K562 (cell line): ENCODE data around the gene NMNAT1. TPM values are rescaled to one million over a fixed set of nuclear protein-coding genes. Genes with fewer than 3 reads are reported as not detected.

Experiments used
- ATAC-seq: fragments of 200-7000 bp; cut with Tn5 transposase; 3 replicates; pipeline ENCODE4 v1.9.1; 2020; ENCODE audit warnings: moderate library complexity
- BruUV-seq: library from RNA; stranded (reverse); fragments of 400-500 nt; replicated peaks from 2 replicates; lab custom pipeline; 2021; lab: Mats Ljungman, UMichigan
- CTCF ChIA-PET: fragments of 300-600 bp; formaldehyde crosslinking; extraction: SDS; loops from one replicate; lab custom pipeline; 2021; ENCODE audit warnings: low intra/inter-chr PET ratio; lab: Yijun Ruan, JAX
- POLR2A ChIA-PET: fragments of 300-600, 350-650 bp; sonication (Branson Sonifier 250); formaldehyde crosslinking; extraction: SDS; loops from one replicate; lab custom pipeline; 2021; ENCODE audit warnings: antibody characterized with exemption, inconsistent platforms; lab: Yijun Ruan, JAX
- DNase-seq, 4 experiments: peaks; one replicate each; pipeline versions ENCODE4 v3.0.0 to v3.0.0-alpha.2; 2011 to 2018; ENCODE audit warnings: low spot score in 3 of 4, mixed read lengths in 3 of 4; ENCODE audit errors: extremely low read depth in 1 of 4
- FAIRE-seq: peaks from 2 replicates; lab custom pipeline; 2011; peaks lifted over from hg19 to GRCh38; lab: Jason Lieb, UNC
- H2AFZ ChIP-seq: 2 replicates; pipeline ENCODE4 v1.6.0; 2011; ENCODE audit warnings: low read depth, low read length, control low read depth, inconsistent platforms
- H3K27ac ChIP-seq: fragments of 200-600 bp; 3 replicates; pipeline ENCODE4 v1.8.0; 2011; ENCODE audit warnings: low read depth, mild to moderate bottlenecking, control low read depth, inconsistent platforms, low read length, moderate library complexity, mixed read lengths; ENCODE audit errors: extremely low read depth
- H3K27me3 ChIP-seq, 2 experiments: fragments of 300-600 bp in 1 of 2; 2 replicates in 1 of 2; 3 replicates in 1 of 2; pipeline versions ENCODE4 v1.6.0 to v1.8.0; 2011; ENCODE audit warnings: inconsistent platforms in 2 of 2, low read length in 2 of 2, mild to moderate bottlenecking in 1 of 2, mixed read lengths in 1 of 2, moderate library complexity in 1 of 2; ENCODE audit not compliant: control insufficient read depth in 2 of 2, insufficient read depth in 2 of 2
- H3K36me3 ChIP-seq: fragments of 300-600 bp; 3 replicates; pipeline ENCODE4 v1.8.0; 2011; ENCODE audit warnings: mild to moderate bottlenecking, low read length, inconsistent platforms; ENCODE audit not compliant: control insufficient read depth, insufficient read depth
- H3K4me1 ChIP-seq, 2 experiments: fragments of 200-600 bp in 1 of 2; replicated peaks in 1 of 2; 2 replicates in 1 of 2; 3 replicates in 1 of 2; pipeline versions ENCODE4 v1.5.1 to v1.8.0; 2011; ENCODE audit warnings: inconsistent platforms in 2 of 2, low read length in 2 of 2, mild to moderate bottlenecking in 1 of 2, mixed read lengths in 1 of 2, moderate library complexity in 1 of 2; ENCODE audit not compliant: control insufficient read depth in 2 of 2, insufficient read depth in 2 of 2
- H3K4me2 ChIP-seq: 2 replicates; pipeline ENCODE4 v1.6.1; 2011; ENCODE audit warnings: low read length, control low read depth, inconsistent platforms, mixed read lengths; ENCODE audit not compliant: insufficient read depth
- H3K4me3 ChIP-seq: fragments of 200-600 bp; sonication (generic), shearing (Covaris generic); 2 replicates; pipeline ENCODE4 v1.5.1; 2016; ENCODE audit warnings: control low read depth, inconsistent platforms
- H3K79me2 ChIP-seq: fragments of 200-600 bp; 3 replicates; pipeline ENCODE4 v1.8.0; 2011; ENCODE audit warnings: low read length, inconsistent platforms; ENCODE audit not compliant: control insufficient read depth, insufficient read depth
- H3K9ac ChIP-seq, 2 experiments: 2 replicates each; pipeline versions ENCODE4 v1.6.0 to v1.6.1; 2011; ENCODE audit warnings: low read depth in 2 of 2, low read length in 2 of 2, control low read depth in 1 of 2, inconsistent platforms in 1 of 2, mild to moderate bottlenecking in 1 of 2, mixed read lengths in 1 of 2; ENCODE audit not compliant: insufficient read depth in 1 of 2
- H3K9me1 ChIP-seq: one replicate; pipeline ENCODE4 v1.6.0; 2011; ENCODE audit warnings: inconsistent platforms, mild to moderate bottlenecking, low read length, moderate library complexity; ENCODE audit not compliant: control insufficient read depth, insufficient read depth
- H3K9me3 ChIP-seq: replicated peaks from 2 replicates; pipeline ENCODE4 v1.5.1; 2011; ENCODE audit warnings: low read depth, low read length, inconsistent platforms; ENCODE audit not compliant: control insufficient read depth, insufficient read depth
- H4K20me1 ChIP-seq: replicated peaks from 2 replicates; pipeline ENCODE4 v1.6.1; 2011; ENCODE audit warnings: low read length, inconsistent platforms, mixed read lengths; ENCODE audit not compliant: control insufficient read depth, insufficient read depth
- CEBPG ChIP-seq, 3 experiments: fragments of 200-800 bp in 1 of 3; sonication (Bioruptor generic) in 1 of 3; sonication (generic) in 1 of 3; formaldehyde crosslinking in 1 of 3; IDR thresholded peaks in 2 of 3; conservative IDR thresholded peaks in 1 of 3; 2 replicates each; pipeline versions ENCODE4 v1.6.1 to v1.8.0; 2016 to 2022; ENCODE audit warnings: missing compliant biosample characterization in 2 of 3, missing genetic modification characterization in 2 of 3, mild to moderate bottlenecking in 1 of 3, missing genetic modification reagents in 1 of 3
- RERE ChIP-seq: sonication (generic); formaldehyde crosslinking; IDR thresholded peaks from 2 replicates; pipeline ENCODE4 v1.8.0; 2023; ENCODE audit warnings: missing genetic modification reagents, mild to moderate bottlenecking, borderline replicate concordance
- ZNF121 ChIP-seq: sonication (generic); formaldehyde crosslinking; conservative IDR thresholded peaks from 2 replicates; pipeline ENCODE4 v1.8.0; 2022; ENCODE audit warnings: missing genetic modification reagents
- ZSCAN32 ChIP-seq: fragments of 450-650 bp; formaldehyde crosslinking; IDR thresholded peaks from 2 replicates; pipeline ENCODE4 v1.4.0; 2020; ENCODE audit warnings: mild to moderate bottlenecking, moderate library complexity
- WGBS: fragments of 100-300 bp; shearing (Covaris generic); methylation state at CpG from one replicate; pipeline ENCODE4 v1.1.6; 2016; ENCODE audit warnings: low coverage, mixed read lengths; ENCODE audit not compliant: insufficient coverage; ENCODE audit errors: missing lambda C conversion rate; 5-methylcytosine and 5-hydroxymethylcytosine counted together
- in situ Hi-C: fragments of 300-500 bp; cut with MboI; formaldehyde crosslinking; loops from 4 replicates; pipeline ENCODE4 v1.15.0; 2018; ENCODE audit warnings: inconsistent platforms, mixed read lengths
- intact Hi-C: fragments of 100-400 bp; cut with micrococcal nuclease; formaldehyde crosslinking; loops from 2 replicates; pipeline ENCODE4 v1.14.2; 2022
- polyA plus RNA-seq, 8 experiments: library from polyadenylated mRNA; depleted of rRNA in 4 of 8; stranded (reverse) in 5 of 8; unstranded in 3 of 8; fragments of >200 nt; fragmentation: Nextera tagmentation in 2 of 8; fragmentation: Illumina TruSeq in 1 of 8; extraction: Ambion mirVana in 2 of 8; extraction: Trizol in 1 of 8; gene quantifications; 2 replicates each; pipeline versions ENCODE4 v1.2.1 to v1.2.3, GENCODE V29; 2011 to 2014; ENCODE audit warnings: inconsistent platforms in 1 of 8, missing spikeins in 1 of 8
- total RNA-seq, 7 experiments: library from RNA; depleted of rRNA in 6 of 7; stranded (reverse); fragments of >200 nt in 6 of 7; fragmentation: Illumina TruSeq in 2 of 7; extraction: Trizol in 2 of 7; gene quantifications; 2 replicates each; pipeline versions ENCODE4 v1.2.1 to v1.2.3, GENCODE V29; 2011 to 2021; ENCODE audit warnings: low replicate concordance in 1 of 7
- TF ChIP-seq, protein P1 (sequence below): fragments of 250-450 bp; sonication (Bioruptor Pico); IDR thresholded peaks from 2 replicates; pipeline ENCODE4 v1.4.0; 2020; ENCODE audit warnings: mild to moderate bottlenecking, moderate library complexity, borderline replicate concordance
- TF ChIP-seq, protein P2 (sequence below): sonication (generic); formaldehyde crosslinking; IDR thresholded peaks from 2 replicates; pipeline ENCODE4 v1.8.0; 2022; ENCODE audit warnings: mild to moderate bottlenecking, missing genetic modification reagents, borderline replicate concordance

NMNAT1 gene
- total and polyA plus RNA-seq, 9 of the 15 experiments (the other 6 are each of a cell fraction or from before 2014, with no cell fraction given): 5.1 to 14.6 (median 12.1) TPM

DNA sequence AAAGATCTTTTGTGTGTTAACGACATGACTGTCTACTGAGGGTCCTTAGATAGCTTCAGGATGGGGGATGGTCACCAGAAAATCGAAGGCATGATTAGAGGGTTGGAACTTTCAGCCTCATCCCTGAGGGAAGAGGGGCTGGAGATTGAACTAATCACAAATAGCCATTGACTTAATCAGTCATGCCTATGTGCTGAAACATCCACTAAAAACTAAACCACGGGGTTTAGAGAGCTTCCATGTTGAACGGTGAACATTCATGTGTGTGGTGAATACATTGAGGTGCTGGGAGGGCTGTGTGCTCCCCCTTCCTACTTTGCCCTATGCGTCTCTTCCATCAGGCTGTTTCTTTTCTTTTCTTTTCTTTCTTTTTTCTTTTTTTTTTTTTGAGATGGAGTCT is 70.7 kb downstream of the NMNAT1 start:
- Histone ChIP-seq H3K9me3 (no peaks in the 10 kb centered on the region), H3K4me3 (no peak overlapping the region), H3K27me3 (no peaks in the 10 kb centered on the region; a peak in 1 of 5 replicates), H3K9ac (no peak overlapping the region), H2AFZ (peak overlapping the region; percentile 14; the same call in 1 of the 2 replicates), H3K4me2 (no peak overlapping the region), H3K9me1 (no peaks in the 10 kb centered on the region), H3K79me2 (no peaks in the 10 kb centered on the region), H3K27ac (no peak overlapping the region), H4K20me1 (no peaks in the 10 kb centered on the region), H3K4me1 (peaks cover 0 to 5% of the 10 kb centered on the region in 2 experiments; a peak in 2 of 5 replicates), H3K36me3 (no peaks in the 10 kb centered on the region)
- in situ Hi-C loops (no loop called here), intact Hi-C loops (no loop called here)
- TF ChIP-seq ZSCAN32 (CRISPR knock-in tag) (no peak), RERE (CRISPR knock-in tag) (no peak), CEBPG (CRISPR knock-in tag; IDR thresholded peaks at IDR 0.05) (no peak), CEBPG (tag; conservative IDR thresholded peaks at IDR 0.05 in 1 of 2, IDR thresholded peaks at IDR 0.05 in 1 of 2) (no peak), ZNF121 (CRISPR knock-in tag) (0 out of 2 replicates have a peak, but pooled peaks have one; percentile 40)
- TF ChIP-seq, protein P1, sequence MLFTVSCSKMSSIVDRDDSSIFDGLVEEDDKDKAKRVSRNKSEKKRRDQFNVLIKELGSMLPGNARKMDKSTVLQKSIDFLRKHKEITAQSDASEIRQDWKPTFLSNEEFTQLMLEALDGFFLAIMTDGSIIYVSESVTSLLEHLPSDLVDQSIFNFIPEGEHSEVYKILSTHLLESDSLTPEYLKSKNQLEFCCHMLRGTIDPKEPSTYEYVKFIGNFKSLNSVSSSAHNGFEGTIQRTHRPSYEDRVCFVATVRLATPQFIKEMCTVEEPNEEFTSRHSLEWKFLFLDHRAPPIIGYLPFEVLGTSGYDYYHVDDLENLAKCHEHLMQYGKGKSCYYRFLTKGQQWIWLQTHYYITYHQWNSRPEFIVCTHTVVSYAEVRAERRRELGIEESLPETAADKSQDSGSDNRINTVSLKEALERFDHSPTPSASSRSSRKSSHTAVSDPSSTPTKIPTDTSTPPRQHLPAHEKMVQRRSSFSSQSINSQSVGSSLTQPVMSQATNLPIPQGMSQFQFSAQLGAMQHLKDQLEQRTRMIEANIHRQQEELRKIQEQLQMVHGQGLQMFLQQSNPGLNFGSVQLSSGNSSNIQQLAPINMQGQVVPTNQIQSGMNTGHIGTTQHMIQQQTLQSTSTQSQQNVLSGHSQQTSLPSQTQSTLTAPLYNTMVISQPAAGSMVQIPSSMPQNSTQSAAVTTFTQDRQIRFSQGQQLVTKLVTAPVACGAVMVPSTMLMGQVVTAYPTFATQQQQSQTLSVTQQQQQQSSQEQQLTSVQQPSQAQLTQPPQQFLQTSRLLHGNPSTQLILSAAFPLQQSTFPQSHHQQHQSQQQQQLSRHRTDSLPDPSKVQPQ (CRISPR knock-in tag): no peak
- TF ChIP-seq, protein P2, sequence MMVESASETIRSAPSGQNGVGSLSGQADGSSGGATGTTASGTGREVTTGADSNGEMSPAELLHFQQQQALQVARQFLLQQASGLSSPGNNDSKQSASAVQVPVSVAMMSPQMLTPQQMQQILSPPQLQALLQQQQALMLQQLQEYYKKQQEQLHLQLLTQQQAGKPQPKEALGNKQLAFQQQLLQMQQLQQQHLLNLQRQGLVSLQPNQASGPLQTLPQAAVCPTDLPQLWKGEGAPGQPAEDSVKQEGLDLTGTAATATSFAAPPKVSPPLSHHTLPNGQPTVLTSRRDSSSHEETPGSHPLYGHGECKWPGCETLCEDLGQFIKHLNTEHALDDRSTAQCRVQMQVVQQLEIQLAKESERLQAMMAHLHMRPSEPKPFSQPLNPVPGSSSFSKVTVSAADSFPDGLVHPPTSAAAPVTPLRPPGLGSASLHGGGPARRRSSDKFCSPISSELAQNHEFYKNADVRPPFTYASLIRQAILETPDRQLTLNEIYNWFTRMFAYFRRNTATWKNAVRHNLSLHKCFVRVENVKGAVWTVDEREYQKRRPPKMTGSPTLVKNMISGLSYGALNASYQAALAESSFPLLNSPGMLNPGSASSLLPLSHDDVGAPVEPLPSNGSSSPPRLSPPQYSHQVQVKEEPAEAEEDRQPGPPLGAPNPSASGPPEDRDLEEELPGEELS: no peak
- CTCF ChIA-PET: no interaction called here
- no TSS peak for BruUV-seq
- ATAC-seq: no peak
- 18% methylated on average over 5 of the region's 5 CpGs for WGBS
- POLR2A ChIA-PET: interaction anchor here (2.5 kb wide), 1 partner anchor 7 kb away, joined by 9 read pairs; no protein-coding TSS in a partner anchor
- no peak for FAIRE-seq
- no peak for DNase-seq
